ENCODE results near the gene SYT2.

DNA sequence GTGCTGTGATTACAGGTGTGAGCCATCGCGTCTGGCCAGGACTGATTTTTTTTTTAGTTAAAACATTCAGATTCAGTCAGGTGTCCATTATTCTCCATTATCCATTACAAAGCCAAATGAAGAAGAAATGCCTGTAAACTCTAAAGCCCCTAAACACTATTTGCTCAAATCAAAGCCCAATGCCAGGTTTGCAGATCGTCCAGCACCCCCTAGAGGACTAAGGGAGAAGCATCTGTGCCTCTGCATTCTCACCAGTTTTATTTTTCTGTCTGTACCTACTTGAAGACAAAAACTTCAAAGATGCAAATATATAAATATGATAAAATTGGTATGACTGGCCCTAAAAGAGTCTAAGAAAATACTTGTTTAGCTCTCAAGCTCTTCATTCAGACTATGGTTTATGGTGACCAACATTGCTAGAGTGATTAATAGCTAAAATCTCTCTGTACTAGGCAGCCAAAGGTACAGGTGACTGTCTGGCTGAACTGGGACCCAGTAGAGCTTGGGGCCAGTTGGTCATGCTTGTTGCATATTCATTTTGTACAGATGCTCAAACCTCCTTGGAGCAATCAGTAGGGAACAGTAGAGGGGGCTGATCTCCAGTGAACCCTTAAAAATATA lies 138.4 kb downstream of the SYT2 start:
- TF ChIP-seq, protein P1, sequence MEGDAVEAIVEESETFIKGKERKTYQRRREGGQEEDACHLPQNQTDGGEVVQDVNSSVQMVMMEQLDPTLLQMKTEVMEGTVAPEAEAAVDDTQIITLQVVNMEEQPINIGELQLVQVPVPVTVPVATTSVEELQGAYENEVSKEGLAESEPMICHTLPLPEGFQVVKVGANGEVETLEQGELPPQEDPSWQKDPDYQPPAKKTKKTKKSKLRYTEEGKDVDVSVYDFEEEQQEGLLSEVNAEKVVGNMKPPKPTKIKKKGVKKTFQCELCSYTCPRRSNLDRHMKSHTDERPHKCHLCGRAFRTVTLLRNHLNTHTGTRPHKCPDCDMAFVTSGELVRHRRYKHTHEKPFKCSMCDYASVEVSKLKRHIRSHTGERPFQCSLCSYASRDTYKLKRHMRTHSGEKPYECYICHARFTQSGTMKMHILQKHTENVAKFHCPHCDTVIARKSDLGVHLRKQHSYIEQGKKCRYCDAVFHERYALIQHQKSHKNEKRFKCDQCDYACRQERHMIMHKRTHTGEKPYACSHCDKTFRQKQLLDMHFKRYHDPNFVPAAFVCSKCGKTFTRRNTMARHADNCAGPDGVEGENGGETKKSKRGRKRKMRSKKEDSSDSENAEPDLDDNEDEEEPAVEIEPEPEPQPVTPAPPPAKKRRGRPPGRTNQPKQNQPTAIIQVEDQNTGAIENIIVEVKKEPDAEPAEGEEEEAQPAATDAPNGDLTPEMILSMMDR (IDR thresholded peaks at IDR 0.05): peak; percentile 56 to 70 (median 67)
- no peak for TF ChIP-seq POLR2A (IDR thresholded peaks at IDR 0.05)
